ENCODE results near the gene IGSF9.

The IGSF9 gene

GRCh38 chr1:159947942-159948341 is 2.5 kb upstream of the IGSF9 start:
- H3K27ac ChIP-seq (ENCODE audit: low read depth in 2 of 2, low read length in 2 of 2): no peak overlapping the region
- peaks cover 0 to 4% of the 10 kb centered on the region in 2 donors for H3K27me3 ChIP-seq (ENCODE audit: control insufficient read depth in 2 of 2, insufficient read depth in 2 of 2, low read length in 2 of 2)
- H3K9ac ChIP-seq (ENCODE audit: low read depth in 1 of 2, low read length in 2 of 2): no peak overlapping the region
- no peak overlapping the region for H3K4me3 ChIP-seq (ENCODE audit: low read length in 2 of 2)
- no peaks in the 10 kb centered on the region for H3K36me3 ChIP-seq (ENCODE audit: control insufficient read depth in 2 of 2, insufficient read depth in 2 of 2, low read length in 2 of 2)
- peaks cover 31 to 38% of the 10 kb centered on the region in 2 donors for H3K4me1 ChIP-seq (ENCODE audit: control insufficient read depth in 2 of 2, insufficient read depth in 2 of 2, low read length in 2 of 2)
- no peaks in the 10 kb centered on the region for H3K9me3 ChIP-seq (ENCODE audit: control insufficient read depth in 2 of 2, low read length in 2 of 2)

GRCh38 chr1:159946242-159947187 is 1.1 kb upstream of the IGSF9 start:
- Histone ChIP-seq H3K4me3 (ENCODE audit: low read length in 2 of 2) (peak overlapping the region; percentile 66 to 76), H3K4me1 (ENCODE audit: control insufficient read depth in 2 of 2, insufficient read depth in 2 of 2, low read length in 2 of 2) (peaks cover 33 to 39% of the 10 kb centered on the region in 2 donors), H3K27ac (ENCODE audit: low read depth in 2 of 2, low read length in 2 of 2) (peak overlapping the region; percentile 59 to 72), H3K9ac (ENCODE audit: low read depth in 1 of 2, low read length in 2 of 2) (peak overlapping the region in 1 of 2 donors; percentile 73), H3K27me3 (ENCODE audit: control insufficient read depth in 2 of 2, insufficient read depth in 2 of 2, low read length in 2 of 2) (peaks cover 0 to 4% of the 10 kb centered on the region in 2 donors), H3K9me3 (ENCODE audit: control insufficient read depth in 2 of 2, low read length in 2 of 2) (no peaks in the 10 kb centered on the region), H3K36me3 (ENCODE audit: control insufficient read depth in 2 of 2, insufficient read depth in 2 of 2, low read length in 2 of 2) (no peaks in the 10 kb centered on the region)

- peaks cover 39 to 43% of the 10 kb centered on the region in 2 donors for H3K4me1 ChIP-seq (ENCODE audit: control insufficient read depth in 2 of 2, insufficient read depth in 2 of 2, low read length in 2 of 2)
- H3K36me3 ChIP-seq (ENCODE audit: control insufficient read depth in 2 of 2, insufficient read depth in 2 of 2, low read length in 2 of 2): no peaks in the 10 kb centered on the region
- peak overlapping the region; percentile 56 to 73 for H3K9ac ChIP-seq (ENCODE audit: low read depth in 1 of 2, low read length in 2 of 2)
- peaks cover 0 to 4% of the 10 kb centered on the region in 2 donors for H3K27me3 ChIP-seq (ENCODE audit: control insufficient read depth in 2 of 2, insufficient read depth in 2 of 2, low read length in 2 of 2)
- H3K9me3 ChIP-seq (ENCODE audit: control insufficient read depth in 2 of 2, low read length in 2 of 2): no peaks in the 10 kb centered on the region
- H3K4me3 ChIP-seq (ENCODE audit: low read length in 2 of 2): peak overlapping the region; percentile 66 to 76
- peak overlapping the region; percentile 67 to 72 for H3K27ac ChIP-seq (ENCODE audit: low read depth in 2 of 2, low read length in 2 of 2)
These were observed 574 bp downstream of the IGSF9 start for GRCh38 chr1:159944623-159945455.

- Histone ChIP-seq H3K9me3 (ENCODE audit: control insufficient read depth in 2 of 2, low read length in 2 of 2) (no peaks in the 10 kb centered on the region), H3K27ac (ENCODE audit: low read depth in 2 of 2, low read length in 2 of 2) (no peak overlapping the region), H3K9ac (ENCODE audit: low read depth in 1 of 2, low read length in 2 of 2) (peak overlapping the region in 1 of 2 donors; percentile 2), H3K4me1 (ENCODE audit: control insufficient read depth in 2 of 2, insufficient read depth in 2 of 2, low read length in 2 of 2) (peaks cover 35 to 43% of the 10 kb centered on the region in 2 donors), H3K27me3 (ENCODE audit: control insufficient read depth in 2 of 2, insufficient read depth in 2 of 2, low read length in 2 of 2) (peaks cover 0 to 4% of the 10 kb centered on the region in 2 donors), H3K36me3 (ENCODE audit: control insufficient read depth in 2 of 2, insufficient read depth in 2 of 2, low read length in 2 of 2) (no peaks in the 10 kb centered on the region), H3K4me3 (ENCODE audit: low read length in 2 of 2) (peak overlapping the region; percentile 22 to 76)
These were observed 1.3 kb downstream of the IGSF9 start for GRCh38 chr1:159943908-159944622.

GRCh38 chr1:159943278-159943640 is 2.2 kb downstream of the IGSF9 start:
- H3K27ac ChIP-seq (ENCODE audit: low read depth in 2 of 2, low read length in 2 of 2): no peak overlapping the region
- H3K9ac ChIP-seq (ENCODE audit: low read depth in 1 of 2, low read length in 2 of 2): no peak overlapping the region
- no peak overlapping the region for H3K4me3 ChIP-seq (ENCODE audit: low read length in 2 of 2)
- peaks cover 39 to 43% of the 10 kb centered on the region in 2 donors for H3K4me1 ChIP-seq (ENCODE audit: control insufficient read depth in 2 of 2, insufficient read depth in 2 of 2, low read length in 2 of 2)
- H3K36me3 ChIP-seq (ENCODE audit: control insufficient read depth in 2 of 2, insufficient read depth in 2 of 2, low read length in 2 of 2): no peaks in the 10 kb centered on the region
- H3K9me3 ChIP-seq (ENCODE audit: control insufficient read depth in 2 of 2, low read length in 2 of 2): no peaks in the 10 kb centered on the region
- H3K27me3 ChIP-seq (ENCODE audit: control insufficient read depth in 2 of 2, insufficient read depth in 2 of 2, low read length in 2 of 2): peaks cover 0 to 4% of the 10 kb centered on the region in 2 donors

GRCh38 chr1:159942632-159943277 is 2.7 kb downstream of the IGSF9 start:
- H3K4me1 ChIP-seq (ENCODE audit: control insufficient read depth in 2 of 2, insufficient read depth in 2 of 2, low read length in 2 of 2): peaks cover 43 to 44% of the 10 kb centered on the region in 2 donors
- H3K27ac ChIP-seq (ENCODE audit: low read depth in 2 of 2, low read length in 2 of 2): no peak overlapping the region
- H3K9ac ChIP-seq (ENCODE audit: low read depth in 1 of 2, low read length in 2 of 2): no peak overlapping the region
- no peaks in the 10 kb centered on the region for H3K9me3 ChIP-seq (ENCODE audit: control insufficient read depth in 2 of 2, low read length in 2 of 2)
- H3K27me3 ChIP-seq (ENCODE audit: control insufficient read depth in 2 of 2, insufficient read depth in 2 of 2, low read length in 2 of 2): peaks cover 0 to 4% of the 10 kb centered on the region in 2 donors
- H3K36me3 ChIP-seq (ENCODE audit: control insufficient read depth in 2 of 2, insufficient read depth in 2 of 2, low read length in 2 of 2): no peaks in the 10 kb centered on the region
- H3K4me3 ChIP-seq (ENCODE audit: low read length in 2 of 2): no peak overlapping the region

GRCh38 chr1:159941591-159942560 is 3.5 kb downstream of the IGSF9 start:
- no peaks in the 10 kb centered on the region for H3K9me3 ChIP-seq (ENCODE audit: control insufficient read depth in 2 of 2, low read length in 2 of 2)
- no peak overlapping the region for H3K27ac ChIP-seq (ENCODE audit: low read depth in 2 of 2, low read length in 2 of 2)
- peaks cover 0 to 4% of the 10 kb centered on the region in 2 donors for H3K27me3 ChIP-seq (ENCODE audit: control insufficient read depth in 2 of 2, insufficient read depth in 2 of 2, low read length in 2 of 2)
- H3K36me3 ChIP-seq (ENCODE audit: control insufficient read depth in 2 of 2, insufficient read depth in 2 of 2, low read length in 2 of 2): no peaks in the 10 kb centered on the region
- no peak overlapping the region for H3K9ac ChIP-seq (ENCODE audit: low read depth in 1 of 2, low read length in 2 of 2)
- H3K4me1 ChIP-seq (ENCODE audit: control insufficient read depth in 2 of 2, insufficient read depth in 2 of 2, low read length in 2 of 2): peaks cover 52 to 53% of the 10 kb centered on the region in 2 donors
- H3K4me3 ChIP-seq (ENCODE audit: low read length in 2 of 2): no peak overlapping the region

- Histone ChIP-seq H3K9ac (ENCODE audit: low read depth in 1 of 2, low read length in 2 of 2) (no peak overlapping the region), H3K27me3 (ENCODE audit: control insufficient read depth in 2 of 2, insufficient read depth in 2 of 2, low read length in 2 of 2) (peaks cover 0 to 4% of the 10 kb centered on the region in 2 donors), H3K27ac (ENCODE audit: low read depth in 2 of 2, low read length in 2 of 2) (no peak overlapping the region), H3K4me3 (ENCODE audit: low read length in 2 of 2) (no peak overlapping the region), H3K4me1 (ENCODE audit: control insufficient read depth in 2 of 2, insufficient read depth in 2 of 2, low read length in 2 of 2) (peaks cover 55% of the 10 kb centered on the region in 2 donors), H3K9me3 (ENCODE audit: control insufficient read depth in 2 of 2, low read length in 2 of 2) (no peaks in the 10 kb centered on the region), H3K36me3 (ENCODE audit: control insufficient read depth in 2 of 2, insufficient read depth in 2 of 2, low read length in 2 of 2) (no peaks in the 10 kb centered on the region)
These were observed 4.3 kb downstream of the IGSF9 start for GRCh38 chr1:159941141-159941540.
